Activated naive CD8-positive, alpha-beta T cell treated with anti-CD3 and anti-CD28 coated beads, Interleukin-2, amount 10 ng/mL, durations not matched to agents 7 days and 5 days (primary cell): Measurements from ENCODE around the gene SMIM32. TPM values are rescaled to one million over a fixed set of nuclear protein-coding genes. Genes with fewer than 3 reads are reported as not detected.

Source experiments
- ATAC-seq: fragments of 150-1000 bp; cut with Tn5 transposase; one replicate; pipeline ENCODE4 v1.10.0; 2021; ENCODE audit warnings: low read depth, moderate library complexity
- POLR2A ChIA-PET: fragments of 350-600 bp; sonication (Branson Sonifier 250); formaldehyde crosslinking; loops from one replicate; lab custom pipeline; 2021; ENCODE audit warnings: antibody characterized with exemption; lab: Charles Lee
- DNase-seq: peaks from one replicate; pipeline ENCODE4 v3.0.0; 2021
- H3K27ac Mint-ChIP-seq: one replicate; pipeline ENCODE4 v1.8.0; 2022; ENCODE audit warnings: mild to moderate bottlenecking, mixed read lengths
- H3K27me3 Mint-ChIP-seq: one replicate; pipeline ENCODE4 v1.8.0; 2022; ENCODE audit warnings: mild to moderate bottlenecking, moderate library complexity, mixed read lengths
- H3K36me3 Mint-ChIP-seq: one replicate; pipeline ENCODE4 v1.8.0; 2021; ENCODE audit warnings: mild to moderate bottlenecking, mixed read lengths
- H3K4me1 Mint-ChIP-seq: one replicate; pipeline ENCODE4 v1.8.0; 2021; ENCODE audit warnings: mixed read lengths
- H3K4me3 Mint-ChIP-seq: one replicate; pipeline ENCODE4 v1.8.0; 2022; ENCODE audit warnings: mild to moderate bottlenecking, moderate library complexity, mixed read lengths
- H3K9me3 Mint-ChIP-seq: one replicate; pipeline ENCODE4 v1.8.0; 2021; ENCODE audit warnings: mixed read lengths
- total RNA-seq, 2 experiments: library from RNA; stranded (reverse); gene quantifications; one replicate each; pipeline ENCODE4 v1.2.3, GENCODE V29; 2021

SMIM32 gene
- total RNA-seq, 2 experiments from 2014 or later = not detected

DNA sequence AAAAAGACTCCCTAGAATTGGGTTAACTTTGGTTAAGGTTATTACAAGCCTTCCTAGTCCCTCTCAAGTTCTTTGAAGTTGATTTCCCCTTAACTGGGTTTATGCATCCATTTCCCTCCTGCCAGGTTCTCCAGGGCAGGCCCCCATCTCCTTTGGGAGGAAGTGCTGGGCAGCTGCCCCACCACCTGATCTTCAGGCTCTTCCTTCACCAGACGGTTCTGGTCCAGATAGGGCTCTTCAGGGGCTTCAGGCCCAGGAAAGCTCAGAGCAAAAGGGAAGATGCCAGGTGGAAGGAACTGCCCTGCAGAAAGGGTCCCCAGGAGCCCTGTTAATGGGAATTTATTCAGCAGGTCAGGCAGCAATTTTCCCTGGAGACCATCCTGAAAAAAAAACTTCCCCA lies 2.1 kb downstream of the SMIM32 start:
- ATAC-seq (no peak), DNase-seq (no peak)
- no peak overlapping the region for H3K4me3 Mint-ChIP-seq
- no peaks in the 10 kb centered on the region for H3K9me3 Mint-ChIP-seq
- H3K4me1 Mint-ChIP-seq = no peaks in the 10 kb centered on the region
- POLR2A ChIA-PET = interaction anchor here (0.6 kb wide), 1 partner anchor 140 kb away, joined by 4 read pairs; no protein-coding TSS in a partner anchor
- no peak overlapping the region for H3K27ac Mint-ChIP-seq
- H3K36me3 Mint-ChIP-seq = peaks cover 6% of the 10 kb centered on the region
- peaks cover 34% of the 10 kb centered on the region for H3K27me3 Mint-ChIP-seq

- POLR2A ChIA-PET = interaction anchor here (0.6 kb wide), 1 partner anchor 140 kb away, joined by 4 read pairs; no protein-coding TSS in a partner anchor
- H3K27me3 Mint-ChIP-seq = peaks cover 33% of the 10 kb centered on the region
- H3K36me3 Mint-ChIP-seq = peaks cover 6% of the 10 kb centered on the region
- H3K4me1 Mint-ChIP-seq = no peaks in the 10 kb centered on the region
- no peak overlapping the region for H3K27ac Mint-ChIP-seq
- H3K4me3 Mint-ChIP-seq = no peak overlapping the region
- DNase-seq (no peak), ATAC-seq (no peak)
- no peaks in the 10 kb centered on the region for H3K9me3 Mint-ChIP-seq
Observed at GRCh38 chr5:136190091-136190720, 2.8 kb downstream of the SMIM32 start.

DNA sequence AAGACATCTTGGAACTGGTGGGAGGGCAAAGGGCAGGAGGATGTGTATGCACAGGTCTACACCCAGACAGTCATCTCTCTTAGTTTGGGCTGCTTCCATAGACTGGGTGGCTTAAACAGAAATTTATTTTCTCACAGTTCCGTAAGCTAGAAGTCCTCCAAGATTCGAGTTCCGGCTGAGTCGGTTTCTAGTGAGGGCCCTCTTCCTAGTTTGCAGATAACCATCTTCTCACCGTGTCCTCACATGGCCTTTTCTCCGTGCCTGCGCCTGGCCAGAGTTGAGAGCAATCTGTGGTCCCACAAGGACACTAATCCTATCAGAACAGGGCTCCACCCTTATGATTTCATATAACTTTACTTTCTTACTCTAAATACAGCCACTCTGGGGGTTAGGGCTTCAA lies 4.1 kb downstream of the SMIM32 start:
- no peaks in the 10 kb centered on the region for H3K4me1 Mint-ChIP-seq
- no peak for ATAC-seq
- H3K27ac Mint-ChIP-seq = no peak overlapping the region
- H3K27me3 Mint-ChIP-seq = peaks cover 29% of the 10 kb centered on the region
- DNase-seq = no peak
- no peak overlapping the region for H3K4me3 Mint-ChIP-seq
- H3K9me3 Mint-ChIP-seq = no peaks in the 10 kb centered on the region
- POLR2A ChIA-PET = no interaction called here
- peaks cover 6% of the 10 kb centered on the region for H3K36me3 Mint-ChIP-seq

DNA sequence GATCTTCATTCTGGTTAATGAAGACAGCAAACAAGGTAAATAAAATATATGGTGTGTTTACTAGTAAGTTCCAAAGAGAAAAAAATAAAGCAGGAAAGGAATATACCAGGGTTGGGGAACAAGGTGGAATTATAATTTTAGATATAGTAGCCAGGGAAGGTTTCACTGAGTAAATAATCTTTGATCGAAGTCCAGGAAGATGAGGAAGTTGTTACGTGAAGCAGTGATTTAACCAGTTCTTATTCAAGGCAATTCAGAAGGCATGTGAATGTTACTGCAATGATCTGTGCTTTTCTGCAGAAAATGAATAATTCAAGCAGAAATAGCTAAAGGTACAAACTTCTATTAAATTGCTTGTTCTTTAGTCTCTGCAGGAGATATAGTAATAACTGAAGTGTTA lies 6.2 kb downstream of the SMIM32 start:
- Mint-ChIP-seq H3K27me3 (peaks cover 18% of the 10 kb centered on the region), H3K4me3 (no peak overlapping the region), H3K27ac (no peak overlapping the region), H3K9me3 (no peaks in the 10 kb centered on the region), H3K36me3 (peaks cover 6% of the 10 kb centered on the region), H3K4me1 (no peaks in the 10 kb centered on the region)
- ATAC-seq (no peak), DNase-seq (no peak)
- POLR2A ChIA-PET = no interaction called here

GRCh38 chr5:136185974-136186665 lies 6.8 kb downstream of the SMIM32 start:
- peaks cover 6% of the 10 kb centered on the region for H3K36me3 Mint-ChIP-seq
- no peaks in the 10 kb centered on the region for H3K4me1 Mint-ChIP-seq
- no peaks in the 10 kb centered on the region for H3K9me3 Mint-ChIP-seq
- H3K27ac Mint-ChIP-seq = no peak overlapping the region
- no peak overlapping the region for H3K4me3 Mint-ChIP-seq
- POLR2A ChIA-PET = no interaction called here
- no peak for DNase-seq
- ATAC-seq = no peak
- peaks cover 11% of the 10 kb centered on the region for H3K27me3 Mint-ChIP-seq

DNA sequence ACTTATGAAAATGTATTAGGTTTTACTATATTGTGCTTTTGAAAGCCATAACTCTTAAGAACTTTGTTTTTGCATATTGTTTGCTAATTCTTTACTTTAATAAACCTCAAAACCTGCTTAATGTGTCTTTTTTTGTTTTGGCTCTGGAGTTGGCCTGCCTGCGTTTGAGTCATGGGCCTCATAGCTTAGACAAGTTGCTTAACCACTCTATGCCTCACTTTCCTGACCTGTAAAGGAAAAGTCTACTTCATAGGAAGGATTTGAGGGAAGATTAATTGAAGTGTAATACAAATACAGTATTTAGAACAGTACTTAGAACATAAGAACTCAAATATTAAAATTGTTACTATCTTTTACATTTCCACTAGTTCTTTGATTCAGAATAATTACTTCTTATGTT lies 10.3 kb downstream of the SMIM32 start:
- POLR2A ChIA-PET = no interaction called here
- peaks cover 6% of the 10 kb centered on the region for H3K36me3 Mint-ChIP-seq
- H3K4me3 Mint-ChIP-seq = no peak overlapping the region
- H3K4me1 Mint-ChIP-seq = no peaks in the 10 kb centered on the region
- peaks cover under 1% of the 10 kb centered on the region for H3K27me3 Mint-ChIP-seq
- DNase-seq = no peak
- H3K9me3 Mint-ChIP-seq = no peaks in the 10 kb centered on the region
- no peak overlapping the region for H3K27ac Mint-ChIP-seq
- ATAC-seq = no peak

DNA sequence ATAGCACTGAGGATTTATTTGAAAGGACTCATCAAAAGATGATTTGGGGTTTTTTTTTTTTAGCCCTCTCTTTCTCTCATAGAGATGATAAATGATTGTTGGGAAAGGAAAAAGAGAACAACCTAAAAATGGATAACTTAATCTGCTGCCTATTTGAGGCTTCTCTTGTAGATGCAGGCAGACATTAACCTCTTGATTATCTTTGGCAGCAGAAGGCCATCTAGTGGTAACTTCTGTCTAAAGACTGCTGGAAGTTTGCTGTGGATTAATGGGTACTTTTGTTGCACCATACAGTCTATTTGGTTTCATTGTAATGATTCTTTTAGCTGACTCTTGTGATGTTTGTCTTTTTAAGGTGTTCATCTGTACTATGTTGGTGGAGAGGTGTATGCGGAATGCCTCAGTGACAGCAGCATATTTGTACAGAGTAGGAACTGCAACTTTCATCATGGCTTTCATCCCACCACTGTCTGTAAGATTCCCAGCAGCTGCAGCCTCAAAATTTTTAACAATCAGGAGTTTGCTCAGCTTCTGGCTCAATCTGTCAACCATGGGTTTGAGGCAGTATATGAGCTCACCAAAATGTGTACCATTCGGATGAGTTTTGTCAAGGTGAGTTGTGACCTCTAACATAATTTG lies 18.8 kb downstream of the SMIM32 start:
- ATAC-seq (no peak), DNase-seq (no peak)
- no peaks in the 10 kb centered on the region for H3K4me1 Mint-ChIP-seq
- H3K9me3 Mint-ChIP-seq = no peaks in the 10 kb centered on the region
- POLR2A ChIA-PET = interaction anchor here (0.7 kb wide), 1 partner anchor 613 kb away, joined by 3 read pairs; no protein-coding TSS in a partner anchor
- no peaks in the 10 kb centered on the region for H3K27me3 Mint-ChIP-seq
- H3K4me3 Mint-ChIP-seq = no peak overlapping the region
- H3K36me3 Mint-ChIP-seq = peaks cover 3% of the 10 kb centered on the region
- H3K27ac Mint-ChIP-seq = no peak overlapping the region

GRCh38 chr5:136169218-136169617 lies 23.7 kb downstream of the SMIM32 start:
- Mint-ChIP-seq H3K4me3 (no peak overlapping the region), H3K27me3 (no peaks in the 10 kb centered on the region), H3K27ac (no peak overlapping the region), H3K36me3 (peaks cover 10% of the 10 kb centered on the region), H3K9me3 (no peaks in the 10 kb centered on the region), H3K4me1 (no peaks in the 10 kb centered on the region)
- ATAC-seq (no peak), DNase-seq (no peak)
- POLR2A ChIA-PET = no interaction called here

- no peak for DNase-seq
- Mint-ChIP-seq H3K27ac (no peak overlapping the region), H3K9me3 (no peaks in the 10 kb centered on the region), H3K27me3 (no peaks in the 10 kb centered on the region), H3K36me3 (peaks cover 10% of the 10 kb centered on the region), H3K4me1 (no peaks in the 10 kb centered on the region), H3K4me3 (no peak overlapping the region)
- ATAC-seq = no peak
- POLR2A ChIA-PET = no interaction called here
Observed at GRCh38 chr5:136166909-136167308, 26.1 kb downstream of the SMIM32 start.

DNA sequence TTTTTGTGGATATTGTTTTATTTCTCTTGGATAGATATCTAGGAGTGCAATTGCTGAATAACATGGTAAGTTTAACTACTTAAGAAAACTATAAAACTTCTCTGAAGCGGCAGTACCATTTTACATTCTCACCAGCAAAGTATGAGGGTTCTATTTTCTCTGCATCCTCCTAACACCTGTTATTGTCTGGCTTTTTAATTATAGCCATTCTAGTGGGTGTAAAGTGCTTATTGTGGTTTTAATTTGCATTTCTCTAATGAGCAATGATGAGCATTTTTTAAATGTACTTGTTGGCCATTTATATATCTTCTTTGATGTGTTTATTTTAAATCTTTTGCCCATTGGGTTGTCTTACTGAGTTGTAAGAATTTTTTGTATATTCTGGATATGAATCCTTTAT lies 28.7 kb downstream of the SMIM32 start:
- Mint-ChIP-seq H3K4me1 (peaks cover 2% of the 10 kb centered on the region), H3K9me3 (no peaks in the 10 kb centered on the region), H3K36me3 (peaks cover 13% of the 10 kb centered on the region), H3K27ac (no peak overlapping the region), H3K27me3 (no peaks in the 10 kb centered on the region), H3K4me3 (no peak overlapping the region)
- DNase-seq = no peak
- no peak for ATAC-seq
- POLR2A ChIA-PET = no interaction called here

GRCh38 chr5:136162008-136162407 lies 31.0 kb downstream of the SMIM32 start:
- DNase-seq = no peak
- peaks cover 9% of the 10 kb centered on the region for H3K36me3 Mint-ChIP-seq
- no peak overlapping the region for H3K27ac Mint-ChIP-seq
- POLR2A ChIA-PET = no interaction called here
- peaks cover 2% of the 10 kb centered on the region for H3K4me1 Mint-ChIP-seq
- H3K9me3 Mint-ChIP-seq = no peaks in the 10 kb centered on the region
- no peaks in the 10 kb centered on the region for H3K27me3 Mint-ChIP-seq
- no peak overlapping the region for H3K4me3 Mint-ChIP-seq
- ATAC-seq = no peak

DNA sequence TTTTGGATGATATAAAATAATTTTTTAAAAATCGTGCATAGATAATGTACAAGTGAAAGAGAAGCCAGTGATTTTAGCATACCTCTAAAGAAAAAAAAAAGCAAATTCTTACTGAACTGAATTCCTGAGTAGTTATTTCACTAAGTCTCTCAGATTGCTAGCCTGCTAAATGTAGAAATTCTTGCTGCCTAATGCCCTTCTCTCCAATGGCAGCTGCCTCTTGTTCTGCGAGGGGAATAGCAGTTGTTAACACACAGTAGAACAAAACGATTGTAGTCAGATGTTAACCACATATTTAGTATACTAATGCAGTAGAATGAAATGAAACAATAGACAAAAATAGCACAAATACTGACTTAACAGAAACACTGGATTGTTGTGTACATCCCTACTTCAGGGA lies 33.5 kb downstream of the SMIM32 start:
- DNase-seq = no peak
- ATAC-seq = no peak
- peaks cover 19% of the 10 kb centered on the region for H3K36me3 Mint-ChIP-seq
- H3K27me3 Mint-ChIP-seq = no peaks in the 10 kb centered on the region
- POLR2A ChIA-PET = no interaction called here
- no peak overlapping the region for H3K4me3 Mint-ChIP-seq
- no peak overlapping the region for H3K27ac Mint-ChIP-seq
- H3K9me3 Mint-ChIP-seq = no peaks in the 10 kb centered on the region
- peaks cover 2% of the 10 kb centered on the region for H3K4me1 Mint-ChIP-seq

GRCh38 chr5:136157514-136157913 lies 35.4 kb downstream of the SMIM32 start:
- POLR2A ChIA-PET = no interaction called here
- no peak for ATAC-seq
- peaks cover 25% of the 10 kb centered on the region for H3K36me3 Mint-ChIP-seq
- H3K4me3 Mint-ChIP-seq = no peak overlapping the region
- peaks cover 2% of the 10 kb centered on the region for H3K4me1 Mint-ChIP-seq
- H3K27ac Mint-ChIP-seq = no peak overlapping the region
- no peaks in the 10 kb centered on the region for H3K9me3 Mint-ChIP-seq
- DNase-seq = no peak
- H3K27me3 Mint-ChIP-seq = no peaks in the 10 kb centered on the region

- no peak for DNase-seq
- no peaks in the 10 kb centered on the region for H3K27me3 Mint-ChIP-seq
- peaks cover 23% of the 10 kb centered on the region for H3K36me3 Mint-ChIP-seq
- no peak overlapping the region for H3K27ac Mint-ChIP-seq
- no peaks in the 10 kb centered on the region for H3K9me3 Mint-ChIP-seq
- H3K4me1 Mint-ChIP-seq = peaks cover 2% of the 10 kb centered on the region
- POLR2A ChIA-PET = no interaction called here
- H3K4me3 Mint-ChIP-seq = no peak overlapping the region
- no peak for ATAC-seq
Observed at GRCh38 chr5:136155761-136156160, 37.2 kb downstream of the SMIM32 start.
